HepG2 (cell line): Measurements from ENCODE around the gene PHKG1. TPM values are rescaled to one million over a fixed set of nuclear protein-coding genes. Genes with fewer than 3 reads are reported as not detected.

Experiments
- ARNT ChIP-seq: fragments of 450-650 bp; IDR thresholded peaks from 2 replicates; pipeline ENCODE4 v1.6.1; 2017
- ETV5 ChIP-seq: IDR thresholded peaks from 2 replicates; pipeline ENCODE4 v1.6.1; 2018; ENCODE audit warnings: missing biosample characterization, missing genetic modification reagents, inconsistent platforms, borderline replicate concordance
- PAWR ChIP-seq: sonication (generic); formaldehyde crosslinking; IDR thresholded peaks from 2 replicates; pipeline ENCODE4 v1.4.0; 2020; ENCODE audit warnings: missing genetic modification reagents, mild to moderate bottlenecking, borderline replicate concordance
- SNAI1 ChIP-seq: sonication (generic); formaldehyde crosslinking; IDR thresholded peaks from 2 replicates; pipeline ENCODE4 v1.5.0; 2020; ENCODE audit warnings: mild to moderate bottlenecking, missing genetic modification reagents, borderline replicate concordance
- TCF12 ChIP-seq, 2 experiments: fragments of 450-650 bp in 1 of 2; sonication (generic) in 1 of 2; formaldehyde crosslinking in 1 of 2; IDR thresholded peaks; 2 replicates each; pipeline versions ENCODE4 v1.6.1 to v1.8.0; 2017 to 2022; ENCODE audit warnings: antibody characterized with exemption in 1 of 2, mild to moderate bottlenecking in 1 of 2, missing genetic modification reagents in 1 of 2, moderate library complexity in 1 of 2
- ZBTB20 ChIP-seq: sonication (generic); formaldehyde crosslinking; IDR thresholded peaks from 2 replicates; pipeline ENCODE4 v1.8.1; 2023; ENCODE audit warnings: missing genetic modification reagents, low read depth, mild to moderate bottlenecking, borderline replicate concordance
- ZIK1 ChIP-seq: sonication (generic); formaldehyde crosslinking; IDR thresholded peaks from 2 replicates; pipeline ENCODE4 v1.5.0; 2020; ENCODE audit warnings: mild to moderate bottlenecking, low read depth, missing genetic modification reagents, borderline replicate concordance
- ZKSCAN5 ChIP-seq: sonication (generic); formaldehyde crosslinking; IDR thresholded peaks from 2 replicates; pipeline ENCODE4 v1.5.1; 2020; ENCODE audit warnings: mild to moderate bottlenecking, missing genetic modification reagents
- ZNF432 ChIP-seq: sonication (generic); formaldehyde crosslinking; IDR thresholded peaks from 2 replicates; pipeline ENCODE4 v1.5.0; 2020; ENCODE audit warnings: missing genetic modification reagents, mild to moderate bottlenecking, borderline replicate concordance
- ZNF83 ChIP-seq: sonication (generic); formaldehyde crosslinking; IDR thresholded peaks from 2 replicates; pipeline ENCODE4 v1.4.0; 2020; ENCODE audit warnings: missing genetic modification reagents, mild to moderate bottlenecking, borderline replicate concordance
- polyA plus RNA-seq, 8 experiments: library from polyadenylated mRNA; depleted of rRNA in 3 of 8; stranded (reverse) in 7 of 8; unstranded in 1 of 8; fragments of >200 nt; fragmentation: Illumina TruSeq in 4 of 8; extraction: Trizol in 4 of 8; gene quantifications; 2 replicates each; pipeline versions ENCODE4 v1.2.1 to v1.2.3, GENCODE V29; 2011 to 2016; ENCODE audit warnings: low read depth in 4 of 8, missing spikeins in 1 of 8, mixed read lengths in 1 of 8; ENCODE audit not compliant: insufficient read depth in 1 of 8
- total RNA-seq, 5 experiments: library from RNA; depleted of rRNA; stranded (reverse); fragments of >200 nt; fragmentation: Illumina TruSeq; extraction: Trizol; gene quantifications; 2 replicates each; pipeline ENCODE4 v1.2.3, GENCODE V29; 2016; ENCODE audit warnings: low read depth in 1 of 5
- TF ChIP-seq, protein P1 (sequence below): sonication (generic); formaldehyde crosslinking; IDR thresholded peaks from 2 replicates; pipeline ENCODE4 v1.5.0; 2020; ENCODE audit warnings: missing genetic modification reagents
- TF ChIP-seq, protein P2 (sequence below): sonication (generic); formaldehyde crosslinking; IDR thresholded peaks from 2 replicates; pipeline ENCODE4 v1.4.0; 2020; ENCODE audit warnings: missing genetic modification reagents
- TF ChIP-seq, protein P3 (sequence below): sonication (generic); formaldehyde crosslinking; IDR thresholded peaks from 2 replicates; pipeline ENCODE4 v1.9.0; 2021; ENCODE audit warnings: missing genetic modification reagents, borderline replicate concordance
- TF ChIP-seq, protein P4 (sequence below): sonication (generic); formaldehyde crosslinking; IDR thresholded peaks from 2 replicates; pipeline ENCODE4 v1.4.0; 2020; ENCODE audit warnings: low read depth, missing genetic modification reagents
- TF ChIP-seq, protein P5 (sequence below): sonication (generic); formaldehyde crosslinking; IDR thresholded peaks from 2 replicates; pipeline ENCODE4 v1.8.0; 2022; ENCODE audit warnings: low read depth, missing genetic modification reagents

The PHKG1 gene
- total and polyA plus RNA-seq, 2 of the 13 experiments (the other 11 are each of a cell fraction or from before 2014, with no cell fraction given), result 0.44 to 0.71 TPM

DNA sequence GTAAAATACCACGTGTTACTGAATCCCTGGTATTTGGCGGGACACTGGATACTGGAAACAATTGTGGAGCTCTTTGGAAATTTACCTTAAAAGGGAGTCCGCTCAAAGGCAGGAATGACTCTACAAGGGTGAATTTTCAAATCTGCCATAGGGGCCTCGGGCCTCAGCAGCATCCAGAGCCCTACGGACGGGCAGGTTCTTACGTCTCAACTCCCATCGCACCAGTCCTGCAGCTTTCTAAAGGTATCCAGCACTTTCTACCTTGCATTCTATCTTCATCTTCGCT lies 41.8 kb downstream of the PHKG1 start (continued):
- no peak for TF ChIP-seq SNAI1 (CRISPR knock-in tag)
- TF ChIP-seq, protein P1, sequence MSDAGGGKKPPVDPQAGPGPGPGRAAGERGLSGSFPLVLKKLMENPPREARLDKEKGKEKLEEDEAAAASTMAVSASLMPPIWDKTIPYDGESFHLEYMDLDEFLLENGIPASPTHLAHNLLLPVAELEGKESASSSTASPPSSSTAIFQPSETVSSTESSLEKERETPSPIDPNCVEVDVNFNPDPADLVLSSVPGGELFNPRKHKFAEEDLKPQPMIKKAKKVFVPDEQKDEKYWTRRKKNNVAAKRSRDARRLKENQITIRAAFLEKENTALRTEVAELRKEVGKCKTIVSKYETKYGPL (CRISPR knock-in tag), result peak; percentile 70; the same call in 1 of the 2 replicates
- no peak for TF ChIP-seq ZNF83 (CRISPR knock-in tag)
- TF ChIP-seq, protein P2, sequence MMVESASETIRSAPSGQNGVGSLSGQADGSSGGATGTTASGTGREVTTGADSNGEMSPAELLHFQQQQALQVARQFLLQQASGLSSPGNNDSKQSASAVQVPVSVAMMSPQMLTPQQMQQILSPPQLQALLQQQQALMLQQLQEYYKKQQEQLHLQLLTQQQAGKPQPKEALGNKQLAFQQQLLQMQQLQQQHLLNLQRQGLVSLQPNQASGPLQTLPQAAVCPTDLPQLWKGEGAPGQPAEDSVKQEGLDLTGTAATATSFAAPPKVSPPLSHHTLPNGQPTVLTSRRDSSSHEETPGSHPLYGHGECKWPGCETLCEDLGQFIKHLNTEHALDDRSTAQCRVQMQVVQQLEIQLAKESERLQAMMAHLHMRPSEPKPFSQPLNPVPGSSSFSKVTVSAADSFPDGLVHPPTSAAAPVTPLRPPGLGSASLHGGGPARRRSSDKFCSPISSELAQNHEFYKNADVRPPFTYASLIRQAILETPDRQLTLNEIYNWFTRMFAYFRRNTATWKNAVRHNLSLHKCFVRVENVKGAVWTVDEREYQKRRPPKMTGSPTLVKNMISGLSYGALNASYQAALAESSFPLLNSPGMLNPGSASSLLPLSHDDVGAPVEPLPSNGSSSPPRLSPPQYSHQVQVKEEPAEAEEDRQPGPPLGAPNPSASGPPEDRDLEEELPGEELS (CRISPR knock-in tag), result no peak
- TF ChIP-seq, protein P3, sequence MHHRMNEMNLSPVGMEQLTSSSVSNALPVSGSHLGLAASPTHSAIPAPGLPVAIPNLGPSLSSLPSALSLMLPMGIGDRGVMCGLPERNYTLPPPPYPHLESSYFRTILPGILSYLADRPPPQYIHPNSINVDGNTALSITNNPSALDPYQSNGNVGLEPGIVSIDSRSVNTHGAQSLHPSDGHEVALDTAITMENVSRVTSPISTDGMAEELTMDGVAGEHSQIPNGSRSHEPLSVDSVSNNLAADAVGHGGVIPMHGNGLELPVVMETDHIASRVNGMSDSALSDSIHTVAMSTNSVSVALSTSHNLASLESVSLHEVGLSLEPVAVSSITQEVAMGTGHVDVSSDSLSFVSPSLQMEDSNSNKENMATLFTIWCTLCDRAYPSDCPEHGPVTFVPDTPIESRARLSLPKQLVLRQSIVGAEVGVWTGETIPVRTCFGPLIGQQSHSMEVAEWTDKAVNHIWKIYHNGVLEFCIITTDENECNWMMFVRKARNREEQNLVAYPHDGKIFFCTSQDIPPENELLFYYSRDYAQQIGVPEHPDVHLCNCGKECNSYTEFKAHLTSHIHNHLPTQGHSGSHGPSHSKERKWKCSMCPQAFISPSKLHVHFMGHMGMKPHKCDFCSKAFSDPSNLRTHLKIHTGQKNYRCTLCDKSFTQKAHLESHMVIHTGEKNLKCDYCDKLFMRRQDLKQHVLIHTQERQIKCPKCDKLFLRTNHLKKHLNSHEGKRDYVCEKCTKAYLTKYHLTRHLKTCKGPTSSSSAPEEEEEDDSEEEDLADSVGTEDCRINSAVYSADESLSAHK (CRISPR knock-in tag), result no peak
- TF ChIP-seq, protein P4, sequence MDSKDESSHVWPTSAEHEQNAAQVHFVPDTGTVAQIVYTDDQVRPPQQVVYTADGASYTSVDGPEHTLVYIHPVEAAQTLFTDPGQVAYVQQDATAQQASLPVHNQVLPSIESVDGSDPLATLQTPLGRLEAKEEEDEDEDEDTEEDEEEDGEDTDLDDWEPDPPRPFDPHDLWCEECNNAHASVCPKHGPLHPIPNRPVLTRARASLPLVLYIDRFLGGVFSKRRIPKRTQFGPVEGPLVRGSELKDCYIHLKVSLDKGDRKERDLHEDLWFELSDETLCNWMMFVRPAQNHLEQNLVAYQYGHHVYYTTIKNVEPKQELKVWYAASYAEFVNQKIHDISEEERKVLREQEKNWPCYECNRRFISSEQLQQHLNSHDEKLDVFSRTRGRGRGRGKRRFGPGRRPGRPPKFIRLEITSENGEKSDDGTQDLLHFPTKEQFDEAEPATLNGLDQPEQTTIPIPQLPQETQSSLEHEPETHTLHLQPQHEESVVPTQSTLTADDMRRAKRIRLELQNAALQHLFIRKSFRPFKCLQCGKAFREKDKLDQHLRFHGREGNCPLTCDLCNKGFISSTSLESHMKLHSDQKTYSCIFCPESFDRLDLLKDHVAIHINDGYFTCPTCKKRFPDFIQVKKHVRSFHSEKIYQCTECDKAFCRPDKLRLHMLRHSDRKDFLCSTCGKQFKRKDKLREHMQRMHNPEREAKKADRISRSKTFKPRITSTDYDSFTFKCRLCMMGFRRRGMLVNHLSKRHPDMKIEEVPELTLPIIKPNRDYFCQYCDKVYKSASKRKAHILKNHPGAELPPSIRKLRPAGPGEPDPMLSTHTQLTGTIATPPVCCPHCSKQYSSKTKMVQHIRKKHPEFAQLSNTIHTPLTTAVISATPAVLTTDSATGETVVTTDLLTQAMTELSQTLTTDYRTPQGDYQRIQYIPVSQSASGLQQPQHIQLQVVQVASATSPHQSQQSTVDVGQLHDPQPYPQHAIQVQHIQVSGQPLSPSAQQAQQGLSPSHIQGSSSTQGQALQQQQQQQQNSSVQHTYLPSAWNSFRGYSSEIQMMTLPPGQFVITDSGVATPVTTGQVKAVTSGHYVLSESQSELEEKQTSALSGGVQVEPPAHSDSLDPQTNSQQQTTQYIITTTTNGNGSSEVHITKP (CRISPR knock-in tag), result no peak
- TF ChIP-seq, protein P5, sequence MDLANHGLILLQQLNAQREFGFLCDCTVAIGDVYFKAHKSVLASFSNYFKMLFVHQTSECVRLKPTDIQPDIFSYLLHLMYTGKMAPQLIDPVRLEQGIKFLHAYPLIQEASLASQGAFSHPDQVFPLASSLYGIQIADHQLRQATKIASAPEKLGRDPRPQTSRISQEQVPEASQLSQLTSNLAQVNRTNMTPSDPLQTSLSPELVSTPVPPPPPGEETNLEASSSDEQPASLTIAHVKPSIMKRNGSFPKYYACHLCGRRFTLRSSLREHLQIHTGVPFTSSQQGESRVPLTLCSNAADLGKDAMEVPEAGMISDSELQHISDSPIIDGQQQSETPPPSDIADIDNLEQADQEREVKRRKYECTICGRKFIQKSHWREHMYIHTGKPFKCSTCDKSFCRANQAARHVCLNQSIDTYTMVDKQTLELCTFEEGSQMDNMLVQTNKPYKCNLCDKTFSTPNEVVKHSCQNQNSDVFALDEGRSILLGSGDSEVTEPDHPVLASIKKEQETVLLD (CRISPR knock-in tag), result no peak
- no peak for TF ChIP-seq ZKSCAN5 (CRISPR knock-in tag)
- TF ChIP-seq PAWR (CRISPR knock-in tag), result no peak
- TF ChIP-seq TCF12 (IDR thresholded peaks at IDR 0.05), result no peak
- no peak for TF ChIP-seq TCF12 (CRISPR knock-in tag; IDR thresholded peaks at IDR 0.05)
- TF ChIP-seq ZBTB20 (CRISPR knock-in tag), result no peak
- no peak for TF ChIP-seq ZIK1 (CRISPR knock-in tag)
- no peak for TF ChIP-seq ETV5 (CRISPR knock-in tag)
- TF ChIP-seq ARNT, result no peak
- no peak for TF ChIP-seq ZNF432 (CRISPR knock-in tag)
